Thoracic aorta (tissue), 2 donors: ENCODE measurements around the gene CASP6. TPM values are rescaled to one million over a fixed set of nuclear protein-coding genes. Genes with fewer than 3 reads are reported as not detected.

ENCODE experiments used
- ATAC-seq: fragments of 150-250 bp; one replicate; pipeline ENCODE4 v1.8.0; 2017; ENCODE audit warnings: low read depth; ENCODE audit not compliant: insufficient number of reproducible peaks, low FRiP score
- DNase-seq: peaks from one replicate; pipeline ENCODE4 v3.0.0-alpha.2; 2020; ENCODE audit warnings: low spot score
- H3K27ac ChIP-seq, 2 donors: fragments of 200-600 bp; sonication (generic); 1 replicate in 1 of 2; 2 replicates in 1 of 2; pipeline ENCODE4 v1.5.1; 2016; ENCODE audit warnings: mild to moderate bottlenecking in 2 of 2, moderate library complexity in 2 of 2
- H3K27me3 ChIP-seq: fragments of 200-600 bp; sonication (generic); replicated peaks from 2 replicates; pipeline ENCODE4 v1.6.0; 2016; ENCODE audit warnings: mild to moderate bottlenecking; ENCODE audit not compliant: insufficient read depth
- H3K36me3 ChIP-seq: fragments of 200-600 bp; sonication (generic); one replicate; pipeline ENCODE4 v1.5.1; 2016
- H3K4me1 ChIP-seq, 2 donors: fragments of 200-600 bp; sonication (generic); 1 replicate in 1 of 2; 2 replicates in 1 of 2; pipeline versions ENCODE4 v1.5.1 to v1.6.0; 2016; ENCODE audit warnings: low read depth in 2 of 2, mild to moderate bottlenecking in 1 of 2; ENCODE audit not compliant: control insufficient read depth in 1 of 2
- H3K4me3 ChIP-seq: fragments of 200-600 bp; sonication (generic); 2 replicates; pipeline ENCODE4 v1.5.1; 2016; ENCODE audit warnings: mild to moderate bottlenecking
- H3K9me3 ChIP-seq: fragments of 200-600 bp; sonication (generic); 2 replicates; pipeline ENCODE4 v1.5.1; 2016
- total RNA-seq, 2 donors: library from RNA; depleted of rRNA; stranded (reverse); fragments of >200 nt; gene quantifications; one replicate each; pipeline versions ENCODE4 v1.1.0 to v1.2.3, GENCODE V29; 2016
- TF ChIP-seq, protein P1 (sequence below): fragments of 200-600 bp; sonication (generic); IDR thresholded peaks from one replicate; pipeline ENCODE4 v1.5.1; 2019; ENCODE audit warnings: antibody characterized with exemption

Gene CASP6
- total RNA-seq, result 10 to 100 TPM in 1 of 2 donors, 1 to 10 TPM in 1; 9.0 to 17.3 TPM

DNA sequence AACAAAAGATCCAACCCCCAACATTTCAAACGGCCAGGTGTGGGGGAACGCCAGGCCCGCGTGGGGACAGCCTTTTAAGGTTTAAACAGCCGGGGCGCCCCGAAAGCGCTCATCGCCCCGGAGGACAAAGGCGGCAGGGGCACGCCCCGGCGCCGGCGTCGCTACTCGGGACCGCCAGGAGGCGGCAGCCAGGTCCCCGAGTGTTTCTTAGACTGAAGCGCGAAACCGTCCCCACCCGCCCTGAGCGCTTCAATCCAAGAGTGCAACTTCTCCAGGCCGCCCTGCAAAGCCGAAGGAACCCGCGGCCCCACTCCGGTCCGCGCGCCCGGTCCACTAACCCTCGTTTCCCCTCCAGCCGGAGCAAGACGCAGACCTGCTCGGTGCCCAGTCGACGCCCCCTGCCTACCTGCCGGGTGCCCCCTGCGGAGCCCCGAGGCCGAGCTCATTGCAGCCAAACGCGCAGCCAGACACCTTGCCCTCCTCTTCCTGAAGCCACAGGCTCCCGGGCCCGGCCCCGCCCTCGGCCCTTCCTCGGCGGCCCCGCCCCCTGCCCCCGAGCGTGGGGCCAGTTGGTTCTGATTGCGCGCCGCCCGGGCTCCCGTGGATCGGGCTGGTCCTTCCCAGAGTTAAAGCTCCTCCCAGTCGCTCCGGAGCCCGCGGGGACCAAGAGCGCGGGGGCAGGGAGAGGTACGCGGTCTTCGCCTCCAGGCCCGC, at the start of gene CASP6:
Gene CASP6 (minus strand): TSS at position 496 of the 714 bp plus-strand sequence. CDS start 50 bp downstream, at position 446.
- Histone ChIP-seq H3K27me3 (no peaks in the 10 kb centered on the region), H3K36me3 (no peaks in the 10 kb centered on the region), H3K4me1 (peaks cover 12 to 13% of the 10 kb centered on the region in 2 donors), H3K9me3 (no peaks in the 10 kb centered on the region), H3K27ac (peak within 1 kb of the TSS; percentile 76 to 84), H3K4me3 (peak within 1 kb of the TSS; percentile 98)
- peak; percentile 43 for DNase-seq
- TF ChIP-seq, protein P1, sequence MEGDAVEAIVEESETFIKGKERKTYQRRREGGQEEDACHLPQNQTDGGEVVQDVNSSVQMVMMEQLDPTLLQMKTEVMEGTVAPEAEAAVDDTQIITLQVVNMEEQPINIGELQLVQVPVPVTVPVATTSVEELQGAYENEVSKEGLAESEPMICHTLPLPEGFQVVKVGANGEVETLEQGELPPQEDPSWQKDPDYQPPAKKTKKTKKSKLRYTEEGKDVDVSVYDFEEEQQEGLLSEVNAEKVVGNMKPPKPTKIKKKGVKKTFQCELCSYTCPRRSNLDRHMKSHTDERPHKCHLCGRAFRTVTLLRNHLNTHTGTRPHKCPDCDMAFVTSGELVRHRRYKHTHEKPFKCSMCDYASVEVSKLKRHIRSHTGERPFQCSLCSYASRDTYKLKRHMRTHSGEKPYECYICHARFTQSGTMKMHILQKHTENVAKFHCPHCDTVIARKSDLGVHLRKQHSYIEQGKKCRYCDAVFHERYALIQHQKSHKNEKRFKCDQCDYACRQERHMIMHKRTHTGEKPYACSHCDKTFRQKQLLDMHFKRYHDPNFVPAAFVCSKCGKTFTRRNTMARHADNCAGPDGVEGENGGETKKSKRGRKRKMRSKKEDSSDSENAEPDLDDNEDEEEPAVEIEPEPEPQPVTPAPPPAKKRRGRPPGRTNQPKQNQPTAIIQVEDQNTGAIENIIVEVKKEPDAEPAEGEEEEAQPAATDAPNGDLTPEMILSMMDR, result peak; percentile 72
- peak; percentile 67 for ATAC-seq

DNA sequence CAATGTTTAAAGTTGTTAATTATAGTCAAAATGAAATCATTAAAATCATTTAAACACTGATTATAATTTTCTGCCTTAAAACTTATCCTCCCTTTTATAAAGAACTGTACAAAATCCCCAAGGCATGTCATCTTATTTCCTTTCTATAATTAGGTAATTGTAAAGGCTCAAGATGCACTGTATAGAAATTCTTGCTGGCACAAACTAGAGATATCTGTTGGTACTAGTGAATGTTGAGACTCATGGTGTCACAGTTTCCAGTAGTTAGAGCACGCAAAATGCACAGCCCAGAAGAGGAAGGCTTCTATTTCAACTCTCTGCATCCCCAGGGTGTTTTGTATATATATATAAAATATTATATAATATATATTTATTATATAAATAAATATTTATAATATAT, 49.3 kb upstream of the CASP6 start:
- H3K36me3 ChIP-seq, result no peaks in the 10 kb centered on the region
- no peaks in the 10 kb centered on the region for H3K9me3 ChIP-seq
- DNase-seq (no peak), ATAC-seq (no peak)
- no peaks in the 10 kb centered on the region for H3K27me3 ChIP-seq
- H3K4me1 ChIP-seq, result no peaks in the 10 kb centered on the region
- no peak overlapping the region for H3K4me3 ChIP-seq
- TF ChIP-seq, protein P1, result no peak
- no peak overlapping the region for H3K27ac ChIP-seq

DNA sequence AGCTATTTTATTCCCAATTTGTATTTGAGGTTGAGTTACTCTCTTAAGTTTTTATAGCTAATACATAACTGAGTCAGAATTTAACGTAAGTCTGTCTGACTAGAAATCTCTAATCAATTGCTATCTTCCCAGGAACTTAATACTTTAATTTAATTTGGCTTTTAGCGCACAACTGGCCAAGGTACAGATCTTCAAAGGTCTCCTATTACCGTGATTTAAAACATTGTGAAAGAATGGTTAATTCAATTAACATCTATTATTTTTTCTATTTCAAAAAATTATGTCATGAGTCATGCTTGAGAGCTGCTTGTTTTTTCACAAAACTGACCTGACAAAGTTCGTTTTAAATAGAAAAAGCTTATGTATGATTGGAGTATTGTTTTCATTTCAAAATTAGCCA, 48.6 kb upstream of the CASP6 start:
- H3K4me1 ChIP-seq, result no peaks in the 10 kb centered on the region
- no peaks in the 10 kb centered on the region for H3K9me3 ChIP-seq
- H3K27me3 ChIP-seq, result no peaks in the 10 kb centered on the region
- H3K4me3 ChIP-seq, result no peak overlapping the region
- TF ChIP-seq, protein P1, result no peak
- DNase-seq (no peak), ATAC-seq (no peak)
- H3K36me3 ChIP-seq, result no peaks in the 10 kb centered on the region
- no peak overlapping the region for H3K27ac ChIP-seq

DNA sequence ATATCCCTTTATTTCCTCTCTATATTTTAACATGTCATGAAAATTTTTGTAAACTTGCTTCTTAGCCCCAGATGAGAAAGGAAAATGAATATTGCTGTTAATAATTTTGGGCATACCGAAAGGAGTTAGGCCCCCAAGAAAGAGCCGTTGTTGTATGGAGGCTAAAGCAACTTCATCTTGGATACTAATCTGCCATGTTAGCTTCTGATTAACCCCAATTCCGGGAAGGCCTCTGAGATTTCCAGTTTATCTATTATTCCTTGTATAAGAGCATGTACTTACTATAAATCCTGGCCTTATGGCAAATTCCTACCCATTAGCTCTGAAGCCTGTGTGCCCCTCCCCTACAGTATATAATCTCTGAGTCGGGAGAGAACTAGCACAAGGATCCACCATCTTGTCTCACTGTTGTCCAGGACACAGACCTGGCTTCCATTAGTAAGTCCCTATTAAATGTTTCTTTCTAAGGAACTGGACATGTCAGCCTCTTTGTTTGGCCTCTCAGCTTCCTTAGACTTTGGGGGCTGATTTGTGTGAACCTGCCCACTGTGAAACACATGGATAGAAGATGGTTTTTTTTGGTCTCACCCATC, 47.5 kb upstream of the CASP6 start:
- TF ChIP-seq, protein P1, result no peak

DNA sequence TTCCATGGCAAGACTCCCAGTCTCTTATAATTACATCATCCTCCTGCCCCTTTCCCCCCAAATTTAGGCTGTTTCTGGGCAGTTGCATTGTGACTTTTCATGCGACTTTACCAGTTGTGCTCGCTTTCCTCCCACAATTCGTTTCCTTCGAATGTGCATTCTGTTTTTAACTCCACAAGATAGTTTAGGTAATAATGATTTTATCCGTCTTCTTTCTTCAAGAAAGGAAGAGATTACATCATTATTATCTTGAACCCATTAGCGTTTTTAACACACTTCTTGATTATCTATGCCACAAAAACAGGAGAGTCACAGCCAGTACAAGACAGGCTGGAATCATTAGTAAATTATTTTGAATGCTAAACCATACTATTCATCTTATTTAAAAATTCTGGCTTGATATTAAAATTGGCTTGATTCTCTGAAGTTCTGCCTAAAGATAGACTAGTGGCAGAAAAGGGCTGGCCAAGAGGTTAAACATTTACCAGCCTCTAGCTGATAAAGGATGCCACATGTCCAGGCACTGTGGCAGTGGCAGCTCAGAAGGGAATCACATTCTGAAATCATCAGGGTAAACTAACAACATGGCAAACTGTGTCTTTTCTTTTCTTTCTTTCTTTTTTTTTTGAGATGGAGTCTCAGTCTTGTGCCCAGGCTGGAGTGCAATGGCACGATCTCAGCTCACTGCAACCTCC, 46.3 kb upstream of the CASP6 start:
- DNase-seq, result no peak
- no peak for ATAC-seq
- no peaks in the 10 kb centered on the region for H3K4me1 ChIP-seq
- no peaks in the 10 kb centered on the region for H3K36me3 ChIP-seq
- H3K4me3 ChIP-seq, result no peak overlapping the region
- no peaks in the 10 kb centered on the region for H3K9me3 ChIP-seq
- TF ChIP-seq, protein P1, result no peak
- no peak overlapping the region for H3K27ac ChIP-seq
- no peaks in the 10 kb centered on the region for H3K27me3 ChIP-seq

More for the DNA sequence above, 47.5 kb upstream of the CASP6 start:
- Histone ChIP-seq H3K4me3 (no peak overlapping the region), H3K36me3 (no peaks in the 10 kb centered on the region), H3K27me3 (no peaks in the 10 kb centered on the region), H3K27ac (no peak overlapping the region), H3K4me1 (no peaks in the 10 kb centered on the region), H3K9me3 (no peaks in the 10 kb centered on the region)
- ATAC-seq, result no peak
- no peak for DNase-seq
